OCI-LY7 (cell line): Measurements from ENCODE around the gene RAD54L2.

Experiments used
- EZH2phosphoT487 ChIP-seq: fragments of 200-600 bp; sonication (generic); IDR thresholded peaks from 2 replicates; pipeline ENCODE4 v1.6.1; 2018; ENCODE audit warnings: low read depth, borderline replicate concordance, mild to moderate bottlenecking, mixed run types, antibody characterized with exemption, low read length, moderate library complexity, mixed read lengths
- TF ChIP-seq, protein P1 (sequence below): fragments of 200-600 bp; sonication (generic); conservative IDR thresholded peaks from 2 replicates; pipeline ENCODE4 v1.5.1; 2014; ENCODE audit warnings: mild to moderate bottlenecking, antibody characterized with exemption, low read length, moderate library complexity, mixed read lengths

DNA sequence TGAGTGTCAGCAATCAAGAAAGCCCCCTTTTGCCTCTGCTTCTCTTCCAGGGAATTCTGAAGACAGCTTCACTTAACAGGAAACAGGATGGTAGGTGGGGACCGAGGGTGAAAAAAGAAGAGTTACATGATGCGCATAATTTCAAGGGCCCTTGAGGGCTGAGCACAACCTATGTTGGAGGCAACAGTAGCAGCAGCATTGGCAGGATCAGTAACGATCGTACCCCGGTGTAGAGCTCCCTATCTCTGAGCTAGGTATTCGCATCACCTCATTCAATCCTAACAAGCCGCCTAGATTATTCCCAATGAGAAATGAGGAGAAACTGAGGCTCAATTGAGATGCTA, 432 bp upstream of the RAD54L2 start:
- no peak for TF ChIP-seq EZH2phosphoT487
- TF ChIP-seq, protein P1, sequence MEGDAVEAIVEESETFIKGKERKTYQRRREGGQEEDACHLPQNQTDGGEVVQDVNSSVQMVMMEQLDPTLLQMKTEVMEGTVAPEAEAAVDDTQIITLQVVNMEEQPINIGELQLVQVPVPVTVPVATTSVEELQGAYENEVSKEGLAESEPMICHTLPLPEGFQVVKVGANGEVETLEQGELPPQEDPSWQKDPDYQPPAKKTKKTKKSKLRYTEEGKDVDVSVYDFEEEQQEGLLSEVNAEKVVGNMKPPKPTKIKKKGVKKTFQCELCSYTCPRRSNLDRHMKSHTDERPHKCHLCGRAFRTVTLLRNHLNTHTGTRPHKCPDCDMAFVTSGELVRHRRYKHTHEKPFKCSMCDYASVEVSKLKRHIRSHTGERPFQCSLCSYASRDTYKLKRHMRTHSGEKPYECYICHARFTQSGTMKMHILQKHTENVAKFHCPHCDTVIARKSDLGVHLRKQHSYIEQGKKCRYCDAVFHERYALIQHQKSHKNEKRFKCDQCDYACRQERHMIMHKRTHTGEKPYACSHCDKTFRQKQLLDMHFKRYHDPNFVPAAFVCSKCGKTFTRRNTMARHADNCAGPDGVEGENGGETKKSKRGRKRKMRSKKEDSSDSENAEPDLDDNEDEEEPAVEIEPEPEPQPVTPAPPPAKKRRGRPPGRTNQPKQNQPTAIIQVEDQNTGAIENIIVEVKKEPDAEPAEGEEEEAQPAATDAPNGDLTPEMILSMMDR: no peak
